Fibroblast of skin of right biceps (primary cell): ENCODE data around the gene RFX3.
A peak's percentile ranks its signal among the peaks of the same experiment; 100 is the strongest.
"Not testable (repeated sequence)": the region's sequence is repeated elsewhere in the genome, so short reads cannot be mapped to it uniquely, and the experiment has no call there.

Source experiments
- DNase-seq: peaks from one replicate; pipeline ENCODE4 v3.0.0-alpha.2; 2013

The RFX3 gene

GRCh38 chr9:3342159-3342777, 183.5 kb downstream of the RFX3 start:
- peak; percentile 80 for DNase-seq

- peak; percentile 67 for DNase-seq
Measured at GRCh38 chr9:3337515-3338225, 188.1 kb downstream of the RFX3 start.

- DNase-seq, result no peak
Measured at GRCh38 chr9:3336951-3337350, 188.8 kb downstream of the RFX3 start.

- DNase-seq, result peak; percentile 16
Measured at GRCh38 chr9:3332802-3333201, 193.0 kb downstream of the RFX3 start.

- DNase-seq, result no peak
Measured at GRCh38 chr9:3331801-3332200, 194.0 kb downstream of the RFX3 start.

- DNase-seq, result peak; percentile 86
Measured at GRCh38 chr9:3330792-3331420, 194.9 kb downstream of the RFX3 start.

- DNase-seq, result peak; percentile 53
Measured at GRCh38 chr9:3329361-3329760, 196.4 kb downstream of the RFX3 start.

GRCh38 chr9:3323714-3324113, 202.1 kb downstream of the RFX3 start:
- no peak for DNase-seq

- DNase-seq, result no peak
Measured at GRCh38 chr9:3321186-3321585, 204.6 kb downstream of the RFX3 start.

- DNase-seq, result not testable (repeated sequence)
Measured at GRCh38 chr9:3312595-3312994, 213.2 kb downstream of the RFX3 start.

- DNase-seq, result peak; percentile 8
Measured at GRCh38 chr9:3308609-3309008, 217.2 kb downstream of the RFX3 start.

- not testable (repeated sequence) for DNase-seq
Measured at GRCh38 chr9:3304388-3304787, 221.4 kb downstream of the RFX3 start.

GRCh38 chr9:3299872-3300271, 225.9 kb downstream of the RFX3 start:
- no peak for DNase-seq

GRCh38 chr9:3296536-3296935, 229.3 kb downstream of the RFX3 start:
- DNase-seq, result no peak

- DNase-seq, result peak; percentile 7
Measured at GRCh38 chr9:3292311-3292710, 233.5 kb downstream of the RFX3 start.

GRCh38 chr9:3290231-3290840, 235.5 kb downstream of the RFX3 start:
- DNase-seq, result peak; percentile 2

- DNase-seq, result no peak
Measured at GRCh38 chr9:3288686-3289085, 237.1 kb downstream of the RFX3 start.

- peak; percentile 82 for DNase-seq
Measured at GRCh38 chr9:3285365-3286161, 240.2 kb downstream of the RFX3 start.

GRCh38 chr9:3282365-3282764, 243.4 kb downstream of the RFX3 start:
- DNase-seq, result no peak

- no peak for DNase-seq
Measured at GRCh38 chr9:3281399-3281798, 244.4 kb downstream of the RFX3 start.

- DNase-seq, result no peak
Measured at GRCh38 chr9:3277200-3277599, 248.6 kb downstream of the RFX3 start.

- no peak for DNase-seq
Measured at GRCh38 chr9:3271581-3271980, 254.2 kb downstream of the RFX3 start.

- DNase-seq, result no peak
Measured at GRCh38 chr9:3271157-3271556, 254.6 kb downstream of the RFX3 start.
